Measurements from ENCODE around the gene C1orf50. TPM values are rescaled to one million over a fixed set of nuclear protein-coding genes. Genes with fewer than 3 reads are reported as not detected.
"Not testable (repeated sequence)": the region's sequence is repeated elsewhere in the genome, so short reads cannot be mapped to it uniquely, and the experiment has no call there.

Gene C1orf50
- total RNA-seq, 1 donor from 2014 or later: 7.0 TPM

DNA sequence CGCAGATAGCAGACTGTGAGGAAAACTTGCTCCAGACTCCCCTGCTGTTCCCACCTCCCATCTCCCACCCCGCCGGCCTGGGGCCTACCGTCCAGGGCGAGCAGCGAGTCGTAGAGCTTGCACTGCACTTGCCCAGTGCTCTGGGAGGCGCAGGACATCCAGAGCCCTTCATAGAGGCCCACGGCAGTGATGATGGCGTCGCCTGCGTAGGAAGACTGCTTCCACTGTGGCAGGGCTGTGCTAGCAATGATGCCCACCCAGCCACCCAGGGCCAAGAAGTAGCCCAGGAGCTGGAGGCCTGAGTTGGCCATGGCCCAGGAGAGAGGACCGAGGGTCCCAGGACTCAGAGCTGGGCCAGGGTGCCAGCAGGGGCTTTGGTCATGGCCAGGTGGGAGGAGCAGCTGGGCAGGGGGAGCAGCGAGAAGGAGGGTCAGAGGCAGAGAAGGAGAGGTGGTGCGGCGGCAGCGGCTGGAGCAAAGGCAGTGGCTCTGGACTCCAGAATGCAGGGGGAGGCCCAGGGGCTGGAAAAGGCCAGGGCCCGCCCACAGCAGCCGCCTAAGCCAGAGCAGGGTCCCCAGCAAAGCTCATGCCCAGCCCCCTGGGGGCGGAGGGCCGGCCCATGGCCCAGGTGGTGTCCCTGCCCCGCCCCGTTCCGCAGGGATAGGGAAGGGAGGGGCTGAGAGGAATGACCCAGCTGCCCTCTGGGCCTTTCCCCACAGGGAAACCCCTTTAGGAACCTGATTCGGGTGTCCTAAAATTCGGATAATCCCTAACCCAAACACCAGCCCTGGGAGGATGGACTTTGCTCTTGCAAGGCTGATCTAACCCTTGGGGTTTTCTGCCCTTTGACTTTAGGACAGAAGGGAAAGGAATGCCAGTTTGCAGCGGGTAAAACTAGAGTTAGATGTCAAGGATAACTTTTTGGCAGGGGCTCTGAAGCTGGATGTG is 27.0 kb upstream of the C1orf50 start, which contains the start of gene CLDN19:
Gene CLDN19, minus strand, starts transcription at position 484 of the 948 bp plus-strand sequence. Its CDS starts 173 bp downstream, at position 311.
- intact Hi-C loops (cut with micrococcal nuclease): no loop called here

DNA sequence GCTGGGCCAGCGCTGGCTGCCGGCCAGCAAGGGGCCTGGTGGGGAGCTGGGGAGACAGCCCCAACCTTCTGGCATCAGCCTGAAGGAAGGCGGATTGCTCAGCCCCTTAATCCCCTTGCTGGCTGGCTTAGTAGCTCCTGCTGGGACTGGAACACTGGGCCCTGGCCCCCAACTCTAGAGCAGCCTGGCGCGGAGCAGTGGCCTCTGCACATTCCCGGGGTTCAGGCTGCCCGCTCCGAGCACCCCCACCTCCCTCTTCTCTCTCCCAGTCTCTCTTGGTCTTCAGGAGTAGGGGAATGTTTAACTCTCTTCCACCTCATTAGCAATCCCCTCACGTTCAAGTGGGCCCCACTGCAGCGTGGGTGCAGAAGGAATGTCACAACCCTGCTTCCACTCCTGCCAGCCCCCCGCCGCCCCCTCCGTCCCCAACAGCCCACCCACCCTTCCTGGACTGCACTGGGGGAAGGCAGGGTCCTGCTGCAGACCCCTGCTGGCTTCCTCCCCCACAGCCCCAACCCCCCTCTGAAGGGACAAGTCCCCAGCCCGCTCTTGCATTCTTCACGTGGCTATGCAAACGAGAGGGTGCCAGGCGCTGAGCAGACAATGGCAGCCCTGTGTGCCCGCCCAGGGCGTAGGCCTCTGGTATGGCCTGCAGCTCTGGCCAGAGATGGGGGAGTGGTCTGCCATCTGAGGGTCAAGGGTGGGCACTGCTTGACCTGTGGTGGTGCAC is 26.0 kb upstream of the C1orf50 start:
- intact Hi-C loops (cut with micrococcal nuclease): no loop called here

DNA sequence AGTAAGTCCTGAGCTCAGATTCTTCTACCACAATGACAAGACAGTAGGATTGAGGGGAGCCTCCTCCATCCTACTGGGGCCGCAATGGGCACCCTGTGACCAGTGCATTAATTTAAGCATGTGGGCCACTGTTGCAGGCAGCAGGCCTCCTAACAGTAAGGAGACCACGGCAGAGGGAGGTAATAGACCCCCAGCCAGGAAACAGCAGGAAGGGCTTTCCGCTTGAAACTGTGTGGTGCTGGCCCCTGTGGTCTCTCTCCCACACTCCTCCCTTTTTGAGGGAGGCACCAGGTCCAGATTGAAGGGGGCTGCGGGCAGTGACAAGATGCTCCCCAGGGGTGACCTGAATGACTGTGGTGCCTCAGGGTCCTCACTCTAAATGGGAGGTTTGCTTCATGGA is 25.3 kb upstream of the C1orf50 start:
- intact Hi-C loops (cut with micrococcal nuclease): no loop called here

DNA sequence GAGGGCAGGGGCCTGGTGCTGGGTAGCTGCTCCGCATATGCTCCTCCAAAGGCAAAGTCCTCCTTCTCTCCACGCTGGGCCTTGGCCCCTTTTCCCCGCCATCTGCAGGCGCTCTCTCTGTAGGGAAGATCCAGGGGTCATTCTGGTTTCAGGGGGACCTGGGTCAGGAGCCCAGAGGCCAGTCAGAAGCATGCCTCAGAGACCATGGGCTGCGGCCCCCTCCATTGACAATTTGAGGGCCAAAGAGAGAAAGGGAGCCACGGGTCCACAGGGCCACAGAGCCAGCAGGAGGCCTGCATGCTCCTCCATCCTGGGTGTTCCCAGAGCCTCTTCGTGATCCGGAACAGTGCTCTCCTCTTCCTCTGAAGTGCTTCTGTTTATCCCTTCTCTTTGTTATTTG is 24.9 kb upstream of the C1orf50 start:
- intact Hi-C loops (cut with micrococcal nuclease): no loop called here

DNA sequence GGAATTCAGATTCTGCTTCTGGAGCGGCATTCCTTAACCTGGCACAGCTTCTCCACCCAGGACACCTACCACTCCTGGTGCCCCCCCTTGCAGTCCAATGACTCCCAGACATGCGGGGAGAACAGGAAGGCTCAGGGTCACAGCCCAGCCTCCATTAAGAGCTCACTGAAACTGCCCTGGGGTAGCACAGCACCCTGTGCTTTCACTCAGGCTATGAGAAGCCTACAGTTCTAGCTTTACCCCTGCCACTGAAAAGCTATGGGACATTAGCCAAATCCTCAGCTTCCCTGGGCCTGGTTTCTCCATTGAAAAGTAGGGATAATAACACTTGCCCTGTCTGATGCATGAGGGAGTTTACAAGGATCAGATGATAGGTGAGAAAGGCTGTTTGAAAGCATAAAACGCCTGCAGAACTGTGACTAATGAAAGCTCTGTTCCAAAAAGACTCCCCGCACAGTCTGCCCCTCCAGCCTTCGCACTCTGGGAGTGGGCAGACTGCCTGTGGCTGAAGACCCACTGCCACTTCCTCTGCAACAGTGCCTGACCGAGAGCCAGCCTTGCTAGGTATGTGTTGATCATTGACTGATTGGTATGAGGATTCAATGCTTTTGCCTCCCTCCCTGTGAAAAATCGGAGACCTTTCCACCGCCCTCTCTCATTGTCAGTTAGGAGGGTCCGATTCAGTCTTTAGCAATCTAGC is 24.3 kb upstream of the C1orf50 start:
- intact Hi-C loops (cut with micrococcal nuclease): no loop called here

DNA sequence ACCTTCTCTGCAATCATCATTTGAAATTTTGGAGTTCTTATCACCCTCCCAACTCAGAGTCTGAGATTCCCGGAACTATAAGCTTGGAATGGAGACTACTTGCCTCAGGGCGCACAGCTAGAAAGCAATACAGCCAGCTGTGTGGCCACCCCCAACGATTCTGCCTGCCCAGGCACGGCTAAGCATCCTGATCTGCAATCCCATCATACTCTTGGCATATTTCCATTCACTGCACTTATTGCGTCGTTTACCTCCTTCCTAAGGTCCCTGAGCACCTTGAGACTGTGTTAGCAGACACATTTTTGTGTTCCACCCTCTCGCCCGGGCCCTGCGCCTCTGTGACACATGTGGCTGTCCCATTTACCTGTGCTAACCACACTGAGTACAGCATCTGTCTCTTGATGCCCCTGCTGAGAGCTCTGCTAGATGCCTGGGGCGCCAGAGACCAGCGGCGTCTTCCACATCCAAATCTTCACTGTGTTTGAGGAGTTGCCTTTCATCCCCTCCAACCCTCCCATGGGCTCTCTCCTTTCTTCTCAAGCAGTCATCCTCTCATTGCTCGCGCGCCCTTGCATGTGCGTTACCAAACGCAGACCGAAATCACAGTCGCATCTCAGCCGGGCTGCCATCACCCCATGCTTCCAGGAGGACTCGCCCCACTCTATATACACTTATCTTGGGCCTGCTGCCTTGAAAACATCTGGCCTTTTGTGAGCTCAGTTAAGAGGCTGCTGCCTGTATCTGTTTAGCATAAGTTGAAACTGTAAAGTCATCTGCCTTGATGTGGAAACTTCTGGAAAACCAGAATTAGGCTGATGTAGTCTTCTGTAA is 23.5 kb upstream of the C1orf50 start:
- intact Hi-C loops (cut with micrococcal nuclease): no loop called here

DNA sequence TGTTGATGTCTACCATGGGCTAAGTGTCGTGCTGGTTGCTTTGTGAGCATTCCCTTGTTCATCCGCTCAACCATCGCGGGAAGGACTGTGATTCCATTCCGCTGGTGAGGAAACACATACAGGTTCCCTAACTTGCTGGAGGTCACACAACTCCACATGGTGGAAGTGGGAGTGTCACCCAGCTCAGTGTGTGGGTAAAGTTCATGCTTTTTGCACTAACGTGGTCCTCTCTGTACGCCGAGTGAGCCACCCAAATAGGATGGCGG is 23.0 kb upstream of the C1orf50 start:
- intact Hi-C loops (cut with micrococcal nuclease): no loop called here

DNA sequence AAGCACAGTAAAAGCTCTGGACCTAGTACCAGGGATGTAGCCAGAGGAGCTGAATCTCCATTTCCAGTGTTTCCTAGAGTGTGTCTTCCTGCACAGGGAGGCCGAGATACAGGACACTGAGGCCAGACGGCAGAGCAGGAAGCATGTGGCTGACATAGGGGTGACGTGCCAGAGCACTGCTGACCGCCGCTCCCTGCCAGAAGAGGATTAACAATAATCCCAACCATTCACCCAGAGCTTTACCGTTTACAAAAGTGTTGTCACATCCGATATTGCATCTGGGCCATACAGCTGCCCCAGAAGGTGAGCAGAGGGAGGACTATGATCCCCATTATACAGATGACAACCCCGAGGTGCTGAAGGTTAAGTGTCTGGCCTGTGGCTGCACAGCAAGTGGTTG is 21.2 kb upstream of the C1orf50 start:
- intact Hi-C loops (cut with micrococcal nuclease): loop anchor here (2.0 kb wide), 1 partner anchor 167 kb away; no protein-coding TSS in a partner anchor

DNA sequence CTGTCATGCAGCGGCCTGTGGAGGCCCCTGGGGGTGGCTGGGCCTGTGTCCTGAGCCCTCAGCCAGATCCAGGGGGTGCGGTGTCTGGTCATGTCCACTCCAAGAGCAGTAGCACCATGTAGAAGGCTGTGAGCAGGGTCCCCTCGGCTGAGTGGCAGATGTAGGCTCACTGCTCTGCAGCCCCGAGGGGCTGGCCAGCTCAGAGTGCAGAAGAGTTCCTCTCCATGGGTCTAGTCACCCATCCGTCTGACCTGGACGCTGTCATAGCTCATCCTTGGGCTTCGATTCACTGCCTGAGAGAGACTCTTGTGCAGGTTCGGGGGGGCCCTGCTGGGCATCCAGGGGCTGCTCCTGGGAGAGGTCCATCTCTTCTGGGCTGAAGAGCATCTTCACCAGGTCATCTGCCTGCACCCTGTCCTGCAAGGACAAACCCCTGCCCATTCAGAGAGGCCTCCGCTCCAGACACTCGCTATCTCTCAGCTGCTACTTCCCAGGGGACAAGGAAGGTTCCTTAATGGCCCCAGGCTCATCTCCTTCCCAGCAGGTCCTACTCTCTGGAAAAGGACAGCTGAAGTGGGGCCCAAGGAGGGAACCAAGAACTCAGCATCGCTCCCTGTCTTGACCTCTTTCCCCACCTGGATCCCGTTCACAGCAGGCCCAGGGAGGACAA is 20.5 kb upstream of the C1orf50 start:
- intact Hi-C loops (cut with micrococcal nuclease): loop anchor here (2.0 kb wide), 1 partner anchor 168 kb away; no protein-coding TSS in a partner anchor

DNA sequence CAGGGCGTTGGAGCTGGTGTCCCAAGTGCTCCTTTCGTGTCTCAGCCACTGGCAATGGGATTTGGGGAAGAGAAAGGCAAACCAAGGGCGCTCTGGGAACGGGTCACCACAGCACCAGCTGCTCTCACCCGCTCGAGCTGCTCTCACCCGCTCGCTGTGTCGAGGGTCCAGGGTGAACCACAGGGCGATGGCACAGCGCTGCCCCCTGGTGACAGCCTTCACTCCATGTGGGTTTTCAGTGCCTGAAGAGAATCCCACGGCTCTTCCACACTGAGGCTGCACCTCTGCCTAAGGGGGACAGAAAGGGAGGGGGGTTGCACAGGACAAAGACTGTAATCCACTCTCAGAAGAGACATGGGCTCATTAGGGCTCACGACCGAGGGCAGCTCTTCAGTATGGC is 19.9 kb upstream of the C1orf50 start:
- intact Hi-C loops (cut with micrococcal nuclease): loop anchor here (2.0 kb wide), 1 partner anchor 168 kb away; no protein-coding TSS in a partner anchor

DNA sequence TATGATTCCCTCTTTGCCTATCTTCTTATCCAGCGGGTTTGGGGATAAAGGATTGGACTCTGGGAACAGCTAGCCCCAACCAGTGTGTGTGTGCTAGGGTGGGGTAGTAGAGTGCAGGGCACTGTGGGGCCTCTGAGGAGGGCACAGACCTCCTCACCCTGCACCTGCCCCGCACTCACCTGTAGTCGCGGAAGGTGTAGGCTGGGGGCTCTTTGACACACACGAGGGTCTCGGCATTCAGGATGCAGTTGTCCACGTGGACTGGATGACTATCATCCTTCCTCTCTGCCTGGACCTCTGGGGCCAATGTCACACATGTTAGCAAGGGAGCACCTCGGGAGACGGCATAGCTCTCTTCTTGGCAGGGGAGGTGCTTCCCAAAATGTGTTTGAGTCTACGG is 19.0 kb upstream of the C1orf50 start:
- intact Hi-C loops (cut with micrococcal nuclease): no loop called here

DNA sequence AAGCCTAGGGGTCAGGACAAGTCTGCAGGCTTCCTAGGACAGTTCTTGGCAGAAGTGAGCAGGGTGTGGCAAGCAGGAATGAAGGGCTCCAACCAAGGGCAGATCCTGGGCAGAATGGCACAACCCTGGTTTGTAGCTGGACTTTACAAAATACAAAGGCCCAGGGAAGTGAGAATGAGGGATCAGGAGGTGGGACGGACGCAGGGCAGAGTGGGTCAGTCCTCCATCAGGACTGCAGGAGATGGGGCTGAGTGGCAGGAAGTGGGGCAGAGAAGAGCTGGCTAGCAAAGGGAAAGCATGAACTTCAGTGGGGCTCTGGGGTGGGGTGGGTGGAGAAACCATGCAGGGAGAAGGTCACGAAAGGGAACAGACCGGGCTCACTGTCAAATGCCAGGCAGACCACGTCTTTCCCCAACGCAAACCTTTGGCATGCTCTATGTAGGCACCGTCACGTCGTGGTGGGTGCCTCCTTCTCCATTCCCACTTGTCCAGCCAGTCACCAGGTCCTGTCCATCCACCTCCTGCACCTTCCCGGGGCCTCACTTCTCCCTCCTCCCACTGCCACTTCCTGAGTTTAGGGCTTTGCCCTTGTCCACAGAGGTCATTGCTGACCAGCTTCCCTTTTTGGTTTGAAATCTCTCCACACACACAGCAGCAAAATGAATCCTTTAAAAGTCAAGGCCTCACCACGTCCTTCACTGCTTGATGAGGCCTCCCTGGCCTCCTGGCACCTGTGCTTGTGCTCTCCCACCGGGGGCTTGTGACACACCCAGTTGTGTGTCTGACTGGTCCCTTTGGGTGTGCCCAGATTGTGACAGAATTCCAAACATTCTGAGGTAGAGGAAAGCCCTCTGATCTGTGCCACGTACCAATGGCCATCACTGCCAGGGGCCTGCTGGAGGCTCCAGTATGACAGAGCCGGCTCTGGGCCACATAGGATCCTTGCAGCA is 18.3 kb upstream of the C1orf50 start:
- intact Hi-C loops (cut with micrococcal nuclease): no loop called here

DNA sequence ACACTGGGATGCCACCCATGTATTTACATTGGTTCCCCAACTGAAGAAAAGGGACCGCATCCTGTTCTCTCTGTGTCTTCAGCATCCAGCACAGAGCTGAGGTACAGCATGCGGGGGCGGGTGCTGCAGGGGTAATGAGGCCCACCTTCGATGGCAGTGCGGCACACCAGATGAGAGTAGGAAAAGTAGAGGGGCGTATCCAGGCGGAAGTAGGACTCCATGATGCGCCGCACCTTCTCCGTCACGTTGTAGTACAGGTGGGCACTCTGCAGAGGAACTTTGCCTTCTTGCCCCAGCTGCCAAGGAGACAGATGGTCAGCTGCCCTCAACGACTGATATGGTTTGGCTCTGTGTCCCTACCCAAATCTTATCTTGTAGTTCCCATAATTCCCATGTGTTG is 17.0 kb upstream of the C1orf50 start:
- intact Hi-C loops (cut with micrococcal nuclease): no loop called here

DNA sequence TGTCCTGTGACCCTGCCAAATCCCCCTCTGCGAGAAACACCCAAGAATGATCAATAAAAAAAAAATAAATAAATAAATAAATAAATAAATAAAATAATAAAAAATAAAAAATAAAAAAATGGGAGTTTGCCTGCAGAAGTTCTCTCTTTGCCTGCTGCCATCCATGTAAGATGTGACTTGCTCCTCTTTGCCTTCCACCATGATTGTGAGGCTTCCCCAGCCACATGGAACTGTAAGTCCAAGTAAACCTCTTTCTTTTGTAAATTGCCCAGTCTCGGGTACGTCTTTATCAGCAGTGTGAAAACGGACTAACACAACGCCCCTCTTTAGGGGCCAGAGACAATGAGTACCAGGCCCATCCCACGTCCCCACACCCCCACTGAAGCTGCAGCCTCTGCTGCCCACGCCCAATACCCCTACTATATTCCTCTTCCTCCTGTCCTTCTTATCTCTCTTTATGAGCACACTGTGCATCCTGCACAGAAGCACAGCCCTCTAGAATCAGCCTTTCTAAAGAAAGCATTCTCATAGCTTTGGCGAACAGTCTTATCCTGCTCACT is 15.5 kb upstream of the C1orf50 start:
- intact Hi-C loops (cut with micrococcal nuclease): not testable (repeated sequence)

DNA sequence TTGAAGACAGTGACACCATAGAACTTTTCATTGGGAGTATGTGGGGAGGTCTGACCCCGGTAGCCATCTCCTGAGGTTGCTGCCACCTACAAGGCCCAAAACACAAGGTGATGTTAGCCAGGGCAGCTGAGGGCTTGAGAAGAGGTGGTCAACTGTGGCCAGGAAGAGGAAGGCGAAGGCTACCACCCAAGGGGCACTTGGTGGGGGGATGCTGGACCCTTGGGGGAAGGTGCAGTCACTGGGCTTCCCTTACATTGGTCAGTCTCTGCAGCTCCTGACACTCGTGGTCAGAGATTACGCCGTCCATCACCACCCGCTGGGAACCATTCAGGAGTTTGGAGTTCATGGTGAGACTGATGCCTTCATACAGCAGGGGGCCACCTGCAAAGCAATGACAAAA is 14.8 kb upstream of the C1orf50 start:
- intact Hi-C loops (cut with micrococcal nuclease): no loop called here

DNA sequence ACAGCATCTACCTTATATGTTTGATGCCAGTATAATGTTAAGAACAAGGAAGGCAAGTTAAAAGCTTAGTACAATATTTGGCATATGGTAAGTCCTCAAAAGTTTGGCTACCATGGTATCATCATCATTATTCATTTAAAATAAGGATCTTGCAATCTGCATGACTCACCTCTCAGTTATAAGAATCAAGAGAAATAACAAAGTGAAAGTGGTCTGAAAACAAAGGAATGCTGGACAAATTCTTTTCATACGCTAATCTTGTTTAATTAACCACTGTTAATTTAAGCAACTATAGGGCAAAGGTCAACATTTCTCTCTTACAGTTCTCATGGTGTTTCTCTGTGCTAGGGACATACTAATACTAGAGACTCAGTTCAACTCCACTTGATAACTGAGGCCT is 14.0 kb upstream of the C1orf50 start:
- intact Hi-C loops (cut with micrococcal nuclease): no loop called here

DNA sequence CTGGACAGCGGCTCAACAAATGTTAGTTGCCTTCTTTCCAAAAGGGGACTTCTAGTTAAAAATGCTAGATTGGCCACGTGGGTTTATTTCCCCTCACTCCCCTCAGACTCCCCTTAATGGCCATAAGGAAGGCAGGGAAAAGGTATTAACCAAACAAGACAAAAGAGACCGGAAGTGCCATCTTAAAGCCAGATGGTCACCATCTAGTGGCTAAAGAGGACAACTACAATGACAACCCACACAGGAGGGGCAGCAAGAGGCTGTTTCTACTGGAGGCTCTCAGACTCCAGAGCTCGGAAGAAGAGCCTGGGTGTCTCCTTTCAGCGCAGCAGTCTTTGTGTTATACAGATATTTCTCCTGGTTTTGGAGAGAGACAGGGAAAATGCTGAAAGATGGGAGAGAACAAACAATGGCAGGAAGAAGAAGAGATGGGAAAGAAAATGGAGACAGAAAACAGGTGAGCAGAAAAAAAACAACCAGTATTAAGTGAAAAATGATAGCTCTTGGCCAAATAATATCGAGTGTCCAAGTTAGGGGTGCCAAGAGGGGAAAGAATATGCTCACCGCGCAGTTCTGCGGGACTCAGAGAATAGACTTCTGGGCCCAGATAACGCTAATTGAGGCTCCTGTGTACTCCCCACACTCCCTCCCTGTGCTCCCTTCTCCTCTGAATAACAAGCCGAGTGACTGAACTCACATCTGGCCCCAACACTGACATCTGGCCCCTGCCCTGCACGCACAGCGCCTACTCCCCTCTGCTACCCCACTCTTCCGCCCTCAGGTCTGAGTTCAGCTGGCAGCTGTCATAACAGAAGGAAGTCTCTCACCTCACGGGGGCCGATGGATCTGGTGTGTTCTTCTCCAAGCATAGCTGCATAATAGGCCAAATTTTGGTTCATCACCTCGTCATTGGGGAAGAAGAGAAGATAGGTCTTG is 9.8 kb upstream of the C1orf50 start:
- intact Hi-C loops (cut with micrococcal nuclease): no loop called here

DNA sequence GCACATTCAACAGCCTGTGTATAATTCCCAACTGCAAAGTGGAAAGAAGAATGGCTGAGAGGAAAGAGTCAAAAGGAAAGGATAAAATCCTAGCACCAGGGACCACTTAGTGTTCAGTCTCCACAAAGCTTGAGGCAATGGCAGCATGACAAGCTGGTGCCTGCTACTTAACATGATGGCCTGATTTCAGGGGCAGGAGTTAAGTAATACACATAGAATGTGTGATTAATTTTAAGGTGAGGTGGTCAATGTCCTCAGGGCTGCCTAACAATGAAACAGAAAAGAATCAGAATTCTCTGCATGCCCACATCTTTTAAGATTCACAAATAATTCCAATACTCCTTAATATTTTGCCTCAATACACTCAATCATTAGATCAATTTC is 9.2 kb upstream of the C1orf50 start:
- intact Hi-C loops (cut with micrococcal nuclease): no loop called here
